Measurements from ENCODE around the gene TGIF2.

TGIF2 gene

GRCh38 chr20:36573103-36573797 is at the start of gene TGIF2:
TGIF2 (plus strand) TSS chr20:36573597; CDS start chr20:36578775, 5,178 bp downstream.
- peak; percentile 88 for DNase-seq (ENCODE audit: low read depth)

- DNase-seq (ENCODE audit: low read depth) = no peak
These were observed 47.6 kb upstream of the TGIF2 start for GRCh38 chr20:36525620-36526365.

GRCh38 chr20:36526521-36527011 is 46.8 kb upstream of the TGIF2 start:
- no peak for DNase-seq (ENCODE audit: low read depth)

GRCh38 chr20:36527331-36528125 is 45.9 kb upstream of the TGIF2 start:
- DNase-seq (ENCODE audit: low read depth) = no peak

- no peak for DNase-seq (ENCODE audit: low read depth)
These were observed 45.1 kb upstream of the TGIF2 start for GRCh38 chr20:36528176-36528874.

GRCh38 chr20:36528875-36529417 is 44.5 kb upstream of the TGIF2 start:
- no peak for DNase-seq (ENCODE audit: low read depth)

GRCh38 chr20:36532388-36532787 is 41.0 kb upstream of the TGIF2 start:
- no peak for DNase-seq (ENCODE audit: low read depth)

GRCh38 chr20:36532822-36533221 is 40.6 kb upstream of the TGIF2 start:
- no peak for DNase-seq (ENCODE audit: low read depth)

- no peak for DNase-seq (ENCODE audit: low read depth)
These were observed 35.2 kb upstream of the TGIF2 start for GRCh38 chr20:36538026-36538722.

- DNase-seq (ENCODE audit: low read depth) = no peak
These were observed 32.7 kb upstream of the TGIF2 start for GRCh38 chr20:36540551-36541211.

- DNase-seq (ENCODE audit: low read depth) = no peak
These were observed 32.1 kb upstream of the TGIF2 start, which contains the start of gene MYL9 for GRCh38 chr20:36541227-36541767. MYL9 (plus strand) TSS chr20:36541519; CDS start chr20:36544885, 3,366 bp downstream.

GRCh38 chr20:36541768-36542488 is 31.5 kb upstream of the TGIF2 start:
- DNase-seq (ENCODE audit: low read depth) = no peak

GRCh38 chr20:36542516-36543183 is 30.7 kb upstream of the TGIF2 start:
- no peak for DNase-seq (ENCODE audit: low read depth)

GRCh38 chr20:36543184-36544133 is 29.9 kb upstream of the TGIF2 start:
- no peak for DNase-seq (ENCODE audit: low read depth)

- no peak for DNase-seq (ENCODE audit: low read depth)
These were observed 29.0 kb upstream of the TGIF2 start for GRCh38 chr20:36544134-36545018.

GRCh38 chr20:36546111-36546736 is 27.2 kb upstream of the TGIF2 start:
- DNase-seq (ENCODE audit: low read depth) = no peak

All from stimulated activated CD4-positive, alpha-beta T cell treated with anti-CD3 and anti-CD28 coated beads, Interleukin-2, amount 100 ng/mL, for 4 hours (primary cell).